ENCODE measurements around the gene ERRFI1. TPM values are rescaled to one million over a fixed set of nuclear protein-coding genes. Genes with fewer than 3 reads are reported as not detected.

Gene ERRFI1
- total RNA-seq, 4 donors from 2014 or later, result 10.0 to 101 (median 70.0) TPM

GRCh38 chr1:7984811-7985210, 41.3 kb downstream of the ERRFI1 start:
- peaks cover 0 to 8% (median 4%) of the 10 kb centered on the region in 4 donors for H3K4me1 ChIP-seq
- H3K36me3 ChIP-seq, result peaks cover 0 to 14% (median 6%) of the 10 kb centered on the region in 4 donors
- TF ChIP-seq CTCF (IDR thresholded peaks at IDR 0.05) (no peak), EP300 (IDR thresholded peaks at IDR 0.05; ENCODE audit: low read depth) (no peak), POLR2AphosphoS5 (IDR thresholded peaks at IDR 0.05) (no peak), POLR2A (IDR thresholded peaks at IDR 0.05) (no peak)
- H3K27me3 ChIP-seq, result no peaks in the 10 kb centered on the region
- WGBS, 2 donors (ENCODE audit: low coverage in 1 of 2), result 89 to 92% methylated on average over 11 to 15 of the region's 15 CpGs
- no peak overlapping the region for H3K4me3 ChIP-seq
- in situ Hi-C loops (cut with MboI; ENCODE audit: low pct_ligation_motif_present in 1 of 4, low pct_unique_long_range_greater_than_20kb in 1 of 4, low sequenced_read_pairs in 3 of 4), result loop anchor here in 2 of 4 donors (10.0 to 25.0 kb wide), 3 partner anchors 330 to 877 kb away; partner anchors contain the start of gene SLC45A1 (in 2 of the 2)
- no peak overlapping the region for H3K27ac ChIP-seq
- H3K9me3 ChIP-seq, result no peaks in the 10 kb centered on the region
- intact Hi-C loops (cut with DNase I; ENCODE audit: low total_unique reads), result loop anchor here (2.0 kb wide), 1 partner anchor 330 kb away; no protein-coding TSS in a partner anchor
- DNase-seq, result no peak

GRCh38 chr1:7983086-7983778, 42.9 kb downstream of the ERRFI1 start:
- DNase-seq, result no peak
- H3K27ac ChIP-seq, result no peak overlapping the region
- H3K36me3 ChIP-seq, result peaks cover 0 to 28% (median 13%) of the 10 kb centered on the region in 4 donors
- in situ Hi-C loops (cut with MboI; ENCODE audit: low pct_ligation_motif_present in 1 of 4, low pct_unique_long_range_greater_than_20kb in 1 of 4, low sequenced_read_pairs in 3 of 4), result loop anchor here in 2 of 4 donors (10.0 to 25.0 kb wide), 3 partner anchors 332 to 879 kb away; partner anchors contain the start of gene SLC45A1 (in 2 of the 2)
- peaks cover 0 to 8% (median 4%) of the 10 kb centered on the region in 4 donors for H3K4me1 ChIP-seq
- 96% methylated on average over 15 of the region's 15 CpGs; no CpG with 5 or more reads in 1 of the 2 donors for WGBS, 2 donors (ENCODE audit: low coverage in 1 of 2)
- TF ChIP-seq POLR2AphosphoS5 (IDR thresholded peaks at IDR 0.05) (no peak), CTCF (IDR thresholded peaks at IDR 0.05) (no peak), EP300 (IDR thresholded peaks at IDR 0.05; ENCODE audit: low read depth) (no peak), POLR2A (IDR thresholded peaks at IDR 0.05) (no peak)
- H3K4me3 ChIP-seq, result no peak overlapping the region
- no peaks in the 10 kb centered on the region for H3K9me3 ChIP-seq
- intact Hi-C loops (cut with DNase I; ENCODE audit: low total_unique reads), result no loop called here
- H3K27me3 ChIP-seq, result no peaks in the 10 kb centered on the region

GRCh38 chr1:7980984-7981383, 45.1 kb downstream of the ERRFI1 start:
- no peak for TF ChIP-seq POLR2AphosphoS5 (IDR thresholded peaks at IDR 0.05)
- TF ChIP-seq EP300 (IDR thresholded peaks at IDR 0.05; ENCODE audit: low read depth), result no peak
- no peak for TF ChIP-seq CTCF (IDR thresholded peaks at IDR 0.05)
- no peak for TF ChIP-seq POLR2A (IDR thresholded peaks at IDR 0.05)
- Histone ChIP-seq H3K36me3 (peaks cover 0 to 48% (median 13%) of the 10 kb centered on the region in 4 donors), H3K4me3 (no peak overlapping the region), H3K27ac (no peak overlapping the region), H3K4me1 (peaks cover 0 to 13% (median 4%) of the 10 kb centered on the region in 4 donors), H3K27me3 (no peaks in the 10 kb centered on the region), H3K9me3 (no peaks in the 10 kb centered on the region)
- intact Hi-C loops (cut with DNase I; ENCODE audit: low total_unique reads) (no loop called here), in situ Hi-C loops (cut with MboI; ENCODE audit: low pct_ligation_motif_present in 1 of 4, low pct_unique_long_range_greater_than_20kb in 1 of 4, low sequenced_read_pairs in 3 of 4) (loop anchor here in 2 of 4 donors (10.0 to 25.0 kb wide), 3 partner anchors 334 to 881 kb away; partner anchors contain the start of gene SLC45A1 (in 2 of the 2))
- 84 to 90% methylated on average over 6 to 7 of the region's 7 CpGs for WGBS, 2 donors (ENCODE audit: low coverage in 1 of 2)
- DNase-seq, result no peak

- peaks cover 0 to 5% (median 0%) of the 10 kb centered on the region in 4 donors for H3K4me1 ChIP-seq
- intact Hi-C loops (cut with DNase I; ENCODE audit: low total_unique reads) (no loop called here), in situ Hi-C loops (cut with MboI; ENCODE audit: low pct_ligation_motif_present in 1 of 4, low pct_unique_long_range_greater_than_20kb in 1 of 4, low sequenced_read_pairs in 3 of 4) (loop anchor here in 2 of 4 donors (10.0 to 25.0 kb wide), 2 partner anchors 339 to 887 kb away; partner anchors contain the start of gene SLC45A1 (in 1 of the 2))
- H3K36me3 ChIP-seq, result peaks cover 0 to 55% (median 16%) of the 10 kb centered on the region in 4 donors
- H3K27ac ChIP-seq, result no peak overlapping the region
- no peaks in the 10 kb centered on the region for H3K27me3 ChIP-seq
- WGBS, 2 donors (ENCODE audit: low coverage in 1 of 2), result 50 to 84% methylated on average over 5 to 8 of the region's 8 CpGs
- DNase-seq, result peak; percentile 80
- TF ChIP-seq EP300 (IDR thresholded peaks at IDR 0.05; ENCODE audit: low read depth) (no peak), POLR2A (IDR thresholded peaks at IDR 0.05) (no peak), CTCF (IDR thresholded peaks at IDR 0.05) (peak; percentile 74 to 90 (median 87)), POLR2AphosphoS5 (IDR thresholded peaks at IDR 0.05) (peak in 1 of 3 donors; percentile 25)
- no peak overlapping the region for H3K4me3 ChIP-seq
- no peaks in the 10 kb centered on the region for H3K9me3 ChIP-seq
Observed at GRCh38 chr1:7975212-7975865, 50.8 kb downstream of the ERRFI1 start.
